ENCODE results near the gene ADAT3. TPM values are rescaled to one million over a fixed set of nuclear protein-coding genes. Genes with fewer than 3 reads are reported as not detected.
A peak's percentile ranks its signal among the peaks of the same experiment; 100 is the strongest.

The ADAT3 gene
- total RNA-seq, 3 donors from 2014 or later, result 12.5 to 21.9 (median 19.6) TPM

GRCh38 chr19:1933244-1933643 lies 28.0 kb downstream of the ADAT3 start:
- peaks cover 12% of the 10 kb centered on the region for H3K4me1 ChIP-seq (ENCODE audit: low read depth)
- no peak overlapping the region for H3K4me3 ChIP-seq
- DNase-seq (no peak), ATAC-seq (no peak)
- intact Hi-C loops (cut with DNase I, micrococcal nuclease), result no loop called here
- H3K36me3 ChIP-seq (ENCODE audit: low read depth), result no peaks in the 10 kb centered on the region
- H3K9me3 ChIP-seq, result no peaks in the 10 kb centered on the region
- TF ChIP-seq CTCF (IDR thresholded peaks at IDR 0.05), result no peak

DNA sequence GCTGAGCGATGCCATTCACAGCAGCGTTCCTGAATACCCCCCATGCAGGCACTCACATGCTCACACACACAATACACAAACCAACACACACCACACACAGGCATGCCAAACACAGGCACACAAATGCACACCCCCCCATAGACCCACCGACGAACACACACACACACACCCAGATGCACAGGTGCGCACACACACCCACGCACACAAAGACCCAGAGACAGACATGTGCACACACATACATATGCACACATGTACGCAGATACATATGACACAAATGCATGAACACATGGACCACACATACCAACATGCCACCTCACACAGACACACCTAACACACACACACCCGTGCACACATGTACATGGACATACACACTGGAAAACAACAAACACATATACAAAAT lies 28.7 kb downstream of the ADAT3 start:
- ATAC-seq, result no peak
- H3K4me1 ChIP-seq (ENCODE audit: low read depth), result peaks cover 10% of the 10 kb centered on the region
- H3K36me3 ChIP-seq (ENCODE audit: low read depth), result no peaks in the 10 kb centered on the region
- intact Hi-C loops (cut with DNase I, micrococcal nuclease), result no loop called here
- no peak overlapping the region for H3K4me3 ChIP-seq
- no peaks in the 10 kb centered on the region for H3K9me3 ChIP-seq
- TF ChIP-seq CTCF (IDR thresholded peaks at IDR 0.05), result no peak
- no peak for DNase-seq

DNA sequence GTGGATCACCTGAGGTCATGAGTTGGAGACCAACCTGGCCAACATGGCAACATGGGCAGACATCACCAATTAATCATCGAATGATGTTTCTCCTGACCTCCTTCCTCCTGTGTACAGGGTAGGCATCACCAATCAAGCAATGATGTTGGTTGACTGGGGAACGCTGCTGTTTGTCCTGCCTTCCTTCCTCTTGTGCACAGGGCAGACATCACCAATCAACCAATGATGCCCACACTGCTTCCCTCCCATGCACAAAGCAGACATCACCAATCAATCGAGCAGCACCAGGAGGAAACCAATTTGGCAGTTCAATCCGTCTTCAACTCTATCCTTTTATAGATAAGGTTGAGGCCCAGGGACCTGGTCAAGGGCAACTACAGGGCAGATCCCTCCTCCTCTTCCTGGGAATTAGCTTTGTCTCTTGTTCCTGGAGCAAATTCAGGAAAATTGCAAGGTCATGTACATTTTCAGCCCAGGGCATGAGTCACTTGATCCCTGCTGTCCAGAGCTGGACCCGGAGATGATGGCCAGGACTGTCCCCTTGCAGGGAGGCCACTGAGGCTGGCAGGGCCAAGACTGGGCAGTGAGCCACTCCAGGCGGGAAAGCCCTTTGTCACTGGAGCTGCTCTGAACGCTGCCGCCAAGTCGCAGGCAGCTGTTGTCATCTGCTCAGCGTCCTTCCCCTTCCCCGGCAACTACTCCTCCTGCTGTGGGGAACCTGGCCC lies 30.4 kb downstream of the ADAT3 start:
- TF ChIP-seq CTCF (IDR thresholded peaks at IDR 0.05), result no peak
- Histone ChIP-seq H3K4me3 (no peak overlapping the region), H3K4me1 (ENCODE audit: low read depth) (peaks cover 9% of the 10 kb centered on the region), H3K9me3 (no peaks in the 10 kb centered on the region), H3K36me3 (ENCODE audit: low read depth) (no peaks in the 10 kb centered on the region)
- intact Hi-C loops (cut with DNase I, micrococcal nuclease), result no loop called here
- DNase-seq, result no peak
- peak; percentile 58 for ATAC-seq

DNA sequence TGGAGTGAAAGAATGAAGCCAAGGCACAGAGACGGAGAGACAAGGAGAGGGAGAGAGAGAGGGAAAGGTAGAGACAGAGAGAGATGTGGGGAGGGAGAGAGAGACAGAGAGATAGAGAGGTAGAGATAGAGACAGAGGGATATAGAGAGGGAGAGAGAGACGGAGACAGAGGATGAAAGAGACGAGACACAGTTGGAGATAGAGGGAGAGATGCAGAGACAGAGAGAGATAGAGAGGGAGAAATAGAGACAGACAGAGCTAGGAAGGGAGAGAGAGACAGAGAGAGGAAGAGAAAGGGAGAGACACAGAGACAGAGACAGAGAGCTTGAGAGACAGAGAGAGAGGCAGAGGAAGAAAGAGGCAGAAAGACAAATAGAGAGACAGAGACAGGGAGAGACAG lies 31.2 kb downstream of the ADAT3 start:
- ATAC-seq (no peak), DNase-seq (no peak)
- intact Hi-C loops (cut with DNase I, micrococcal nuclease), result no loop called here
- H3K9me3 ChIP-seq, result no peaks in the 10 kb centered on the region
- no peak for TF ChIP-seq CTCF (IDR thresholded peaks at IDR 0.05)
- H3K36me3 ChIP-seq (ENCODE audit: low read depth), result no peaks in the 10 kb centered on the region
- H3K4me1 ChIP-seq (ENCODE audit: low read depth), result peaks cover 9% of the 10 kb centered on the region
- H3K4me3 ChIP-seq, result no peak overlapping the region

GRCh38 chr19:1936916-1937610 lies 31.9 kb downstream of the ADAT3 start:
- H3K9me3 ChIP-seq, result no peaks in the 10 kb centered on the region
- H3K4me1 ChIP-seq (ENCODE audit: low read depth), result peaks cover 9% of the 10 kb centered on the region
- TF ChIP-seq CTCF (IDR thresholded peaks at IDR 0.05), result no peak
- intact Hi-C loops (cut with DNase I, micrococcal nuclease), result no loop called here
- DNase-seq (peak in 1 of 3 donors; percentile 56), ATAC-seq (no peak)
- no peak overlapping the region for H3K4me3 ChIP-seq
- H3K36me3 ChIP-seq (ENCODE audit: low read depth), result no peaks in the 10 kb centered on the region

All from mucosa of descending colon (tissue), 3 donors.